ENCODE results near the gene XRCC4. TPM values are rescaled to one million over a fixed set of nuclear protein-coding genes. Genes with fewer than 3 reads are reported as not detected.

XRCC4 gene
- total and polyA plus RNA-seq, 2 of the 8 experiments (the other 6 are each of a cell fraction or from before 2014, with no cell fraction given) = 3.0 to 8.3 TPM

DNA sequence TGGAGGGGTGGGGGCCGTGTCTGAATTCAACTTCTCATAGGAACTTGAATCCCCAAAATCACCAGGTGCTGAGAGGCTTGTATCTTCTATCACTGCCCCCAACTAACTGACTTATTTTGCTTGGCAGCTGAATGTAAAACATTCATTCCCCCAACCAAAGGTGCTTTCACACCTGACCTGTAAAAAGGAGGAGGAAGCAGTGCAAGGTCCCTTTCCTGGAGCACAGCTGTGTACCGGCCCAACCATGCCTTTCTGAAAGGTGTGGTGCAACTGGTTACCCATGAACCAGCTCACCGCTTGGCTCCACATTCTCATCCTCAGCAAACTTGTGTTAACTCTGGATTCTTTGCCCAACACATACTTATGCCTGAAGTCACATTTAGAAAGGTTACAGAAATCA is 34.8 kb upstream of the XRCC4 start:
- H3K9me3 ChIP-seq (ENCODE audit: insufficient read depth in 2 of 2, low read depth in 1 of 2, low read length in 1 of 2) = no peaks in the 10 kb centered on the region
- no peak overlapping the region for H2BK120ac ChIP-seq (replicated peaks; ENCODE audit: low read depth, low read length)
- H2AFZ ChIP-seq (ENCODE audit: low read length) = no peak overlapping the region
- no peak overlapping the region for H3K9ac ChIP-seq (replicated peaks in 1 of 4; ENCODE audit: extremely low read depth in 1 of 4, low read depth in 3 of 4, low read length in 3 of 4)
- no peak overlapping the region for H2BK5ac ChIP-seq (ENCODE audit: low read depth, low read length)
- H2BK15ac ChIP-seq (ENCODE audit: low read length) = no peak overlapping the region
- no peak overlapping the region for H3K14ac ChIP-seq (ENCODE audit: insufficient read length)
- no peaks in the 10 kb centered on the region for H3K79me2 ChIP-seq (ENCODE audit: control insufficient read depth in 1 of 2, insufficient read depth in 2 of 2, low read length in 2 of 2)
- ChIA-PET POLR2A (ENCODE audit: partially characterized antibody) (no interaction called here), CTCF (ENCODE audit: partially characterized antibody) (interaction anchor here (0.6 kb wide), 1 partner anchor 1703 kb away, joined by 3 read pairs; no protein-coding TSS in a partner anchor)
- H3K27ac ChIP-seq (ENCODE audit: low read depth, low read length) = no peak overlapping the region
- no peaks in the 10 kb centered on the region for H3K27me3 ChIP-seq (replicated peaks in 1 of 4; ENCODE audit: control insufficient read depth in 3 of 4, extremely low read depth in 1 of 4, insufficient read depth in 3 of 4, low read length in 3 of 4)
- H3K79me1 ChIP-seq (ENCODE audit: low read depth, low read length) = no peaks in the 10 kb centered on the region
- no peak overlapping the region for H4K91ac ChIP-seq (replicated peaks; ENCODE audit: insufficient read length, low read length)
- no peaks in the 10 kb centered on the region for H3K36me3 ChIP-seq (ENCODE audit: control insufficient read depth in 2 of 4, insufficient read depth in 4 of 4, low read length in 3 of 4)
- H2BK20ac ChIP-seq (ENCODE audit: low read length) = no peak overlapping the region
- no peak overlapping the region for H4K8ac ChIP-seq (ENCODE audit: extremely low read depth, insufficient read depth, low read length)
- 86% methylated on average over 3 of the region's 3 CpGs; no CpG with 5 or more reads in 1 of the 2 experiments for WGBS, 2 experiments (ENCODE audit: extremely low coverage in 1 of 2, insufficient coverage in 1 of 2, insufficient read length in 1 of 2, insufficient replicate concordance in 2 of 2, low coverage in 1 of 2, low lambda C conversion rate in 2 of 2, missing lambda C conversion rate in 1 of 2)
- H2BK12ac ChIP-seq (ENCODE audit: low read depth, low read length) = no peak overlapping the region
- no peaks in the 10 kb centered on the region for H3K4me1 ChIP-seq (replicated peaks in 1 of 4; ENCODE audit: control insufficient read depth in 3 of 4, insufficient read depth in 4 of 4, low read length in 3 of 4)
- H4K5ac ChIP-seq (ENCODE audit: insufficient read length, low read depth, low read length) = no peak overlapping the region
- TF ChIP-seq, protein P1, sequence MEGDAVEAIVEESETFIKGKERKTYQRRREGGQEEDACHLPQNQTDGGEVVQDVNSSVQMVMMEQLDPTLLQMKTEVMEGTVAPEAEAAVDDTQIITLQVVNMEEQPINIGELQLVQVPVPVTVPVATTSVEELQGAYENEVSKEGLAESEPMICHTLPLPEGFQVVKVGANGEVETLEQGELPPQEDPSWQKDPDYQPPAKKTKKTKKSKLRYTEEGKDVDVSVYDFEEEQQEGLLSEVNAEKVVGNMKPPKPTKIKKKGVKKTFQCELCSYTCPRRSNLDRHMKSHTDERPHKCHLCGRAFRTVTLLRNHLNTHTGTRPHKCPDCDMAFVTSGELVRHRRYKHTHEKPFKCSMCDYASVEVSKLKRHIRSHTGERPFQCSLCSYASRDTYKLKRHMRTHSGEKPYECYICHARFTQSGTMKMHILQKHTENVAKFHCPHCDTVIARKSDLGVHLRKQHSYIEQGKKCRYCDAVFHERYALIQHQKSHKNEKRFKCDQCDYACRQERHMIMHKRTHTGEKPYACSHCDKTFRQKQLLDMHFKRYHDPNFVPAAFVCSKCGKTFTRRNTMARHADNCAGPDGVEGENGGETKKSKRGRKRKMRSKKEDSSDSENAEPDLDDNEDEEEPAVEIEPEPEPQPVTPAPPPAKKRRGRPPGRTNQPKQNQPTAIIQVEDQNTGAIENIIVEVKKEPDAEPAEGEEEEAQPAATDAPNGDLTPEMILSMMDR (IDR thresholded peaks at IDR 0.05; ENCODE audit: control extremely low read depth in 1 of 3, insufficient read depth in 1 of 3, low read depth in 1 of 3, low read length in 3 of 3) = no peak
- no peak for TF ChIP-seq RAD21 (IDR thresholded peaks at IDR 0.05 in 1 of 2, conservative IDR thresholded peaks at IDR 0.05 in 1 of 2; ENCODE audit: low read depth in 2 of 2, low read length in 2 of 2)
- TF ChIP-seq TCF12 (IDR thresholded peaks at IDR 0.05; ENCODE audit: low read depth, low read length) = no peak
- no peak for TF ChIP-seq GABPA (IDR thresholded peaks at IDR 0.05; ENCODE audit: borderline replicate concordance, insufficient read depth, low read length)
- no peak overlapping the region for H3K4me2 ChIP-seq (ENCODE audit: insufficient read depth in 1 of 2, low read depth in 2 of 2, low read length in 2 of 2)
- FAIRE-seq (no peak), DNase-seq (ENCODE audit: low read depth in 1 of 2, low spot score in 2 of 2) (no peak)
- no peaks in the 10 kb centered on the region for H4K20me1 ChIP-seq (replicated peaks in 1 of 2; ENCODE audit: control insufficient read depth in 1 of 2, insufficient read depth in 2 of 2, low read length in 2 of 2)
- H3K18ac ChIP-seq (ENCODE audit: extremely low read depth, low read length) = no peak overlapping the region
- H3K4me3 ChIP-seq (ENCODE audit: extremely low read depth in 1 of 4, insufficient read depth in 2 of 4, low read depth in 3 of 4, low read length in 4 of 4) = no peak overlapping the region
- no peak overlapping the region for H3K23ac ChIP-seq (ENCODE audit: insufficient read length)
- H2AK5ac ChIP-seq (ENCODE audit: low read depth, low read length) = no peak overlapping the region
- no peak overlapping the region for H3K56ac ChIP-seq (replicated peaks; ENCODE audit: insufficient read length, low read depth, low read length)
- H3K23me2 ChIP-seq (ENCODE audit: low read depth, low read length) = no peaks in the 10 kb centered on the region
- H3K4ac ChIP-seq (replicated peaks; ENCODE audit: insufficient read length, low read depth, low read length) = no peak overlapping the region
